ENCODE results near the gene INPP5E.

Gene INPP5E

GRCh38 chr9:136439481-136440408 lies at the start of gene INPP5E:
TSS of gene INPP5E (minus strand) at chr9:136439845. CDS start at chr9:136439419, 426 bp downstream.
- peak; percentile 54 for DNase-seq

GRCh38 chr9:136488247-136489214 lies 48.9 kb upstream of the INPP5E start:
- peak; percentile 23 for DNase-seq

GRCh38 chr9:136487672-136488071 lies 48.0 kb upstream of the INPP5E start:
- no peak for DNase-seq

- DNase-seq = no peak
These were observed 47.4 kb upstream of the INPP5E start for GRCh38 chr9:136486823-136487620.

- DNase-seq = no peak
These were observed 46.5 kb upstream of the INPP5E start for GRCh38 chr9:136486131-136486530.

GRCh38 chr9:136485049-136486045 lies 45.7 kb upstream of the INPP5E start:
- DNase-seq = peak; percentile 73

- DNase-seq = no peak
These were observed 44.8 kb upstream of the INPP5E start for GRCh38 chr9:136484153-136485048.

- peak; percentile 88 for DNase-seq
These were observed 44.0 kb upstream of the INPP5E start for GRCh38 chr9:136483589-136484152.

- peak; percentile 97 for DNase-seq
These were observed 43.3 kb upstream of the INPP5E start, which contains the start of gene SEC16A for GRCh38 chr9:136482793-136483588. TSS of gene SEC16A (minus strand) at chr9:136483040. CDS start at chr9:136477615, 5,425 bp downstream.

- DNase-seq = peak; percentile 20
These were observed 42.6 kb upstream of the INPP5E start for GRCh38 chr9:136482046-136482792.

GRCh38 chr9:136481558-136481957 lies 41.9 kb upstream of the INPP5E start:
- no peak for DNase-seq

- no peak for DNase-seq
These were observed 36.9 kb upstream of the INPP5E start for GRCh38 chr9:136476369-136477150.

GRCh38 chr9:136474974-136475865 lies 35.6 kb upstream of the INPP5E start:
- DNase-seq = no peak

GRCh38 chr9:136474021-136474640 lies 34.5 kb upstream of the INPP5E start:
- no peak for DNase-seq

- DNase-seq = no peak
These were observed 33.7 kb upstream of the INPP5E start for GRCh38 chr9:136473354-136473721.

Measured in fibroblast of upper back skin (primary cell).